H1 (cell line): ENCODE data around the gene FAM120A. TPM values are rescaled to one million over a fixed set of nuclear protein-coding genes. Genes with fewer than 3 reads are reported as not detected.

Source experiments
- BACH1 ChIP-seq: IDR thresholded peaks from 2 replicates; pipeline ENCODE4 v1.6.1; 2012; ENCODE audit warnings: low read length, improper control_type of control experiment
- POLR2A ChIP-seq, 2 experiments: IDR thresholded peaks; 1 replicate in 1 of 2; 2 replicates in 1 of 2; pipeline ENCODE4 v1.6.1; 2011; ENCODE audit warnings: low read depth in 2 of 2, low read length in 2 of 2, mild to moderate bottlenecking in 2 of 2; ENCODE audit errors: control extremely low read depth in 1 of 2
- SAP30 ChIP-seq: fragments of 300-600 bp; sonication (generic); IDR thresholded peaks from 2 replicates; pipeline ENCODE4 v1.7.1; 2012; ENCODE audit warnings: low read length, moderate library complexity, mild to moderate bottlenecking, inconsistent platforms; ENCODE audit not compliant: insufficient read depth, insufficient replicate concordance
- polyA plus RNA-seq, 7 experiments: library from polyadenylated mRNA; depleted of rRNA in 3 of 7; stranded (reverse) in 5 of 7; unstranded in 2 of 7; fragments of >200 nt in 5 of 7; fragments of 200-250 nt in 2 of 7; gene quantifications; 1 replicate in 5 of 7; 2 replicates in 1 of 7; 4 replicates in 1 of 7; pipeline versions ENCODE4 v1.2.1 to v1.2.3, GENCODE V29; 2011 to 2013; ENCODE audit warnings: missing spikeins in 2 of 7, mixed read lengths in 2 of 7
- total RNA-seq: library from RNA; stranded (reverse); fragmentation: NEBNext Ultra II Directional; extraction: Animal tissue kit (Norgen Biotek cat#: 25700); gene quantifications from 2 replicates; pipeline ENCODE4 v1.2.1, GENCODE V29; 2021
- TF ChIP-seq, protein P1 (sequence below): IDR thresholded peaks from 2 replicates; pipeline ENCODE4 v1.6.1; 2012; ENCODE audit warnings: inconsistent platforms

FAM120A gene
- total and polyA plus RNA-seq, 2 of the 8 experiments (the other 6 are each of a cell fraction or from before 2014, with no cell fraction given), result 24.9 to 54.7 TPM

DNA sequence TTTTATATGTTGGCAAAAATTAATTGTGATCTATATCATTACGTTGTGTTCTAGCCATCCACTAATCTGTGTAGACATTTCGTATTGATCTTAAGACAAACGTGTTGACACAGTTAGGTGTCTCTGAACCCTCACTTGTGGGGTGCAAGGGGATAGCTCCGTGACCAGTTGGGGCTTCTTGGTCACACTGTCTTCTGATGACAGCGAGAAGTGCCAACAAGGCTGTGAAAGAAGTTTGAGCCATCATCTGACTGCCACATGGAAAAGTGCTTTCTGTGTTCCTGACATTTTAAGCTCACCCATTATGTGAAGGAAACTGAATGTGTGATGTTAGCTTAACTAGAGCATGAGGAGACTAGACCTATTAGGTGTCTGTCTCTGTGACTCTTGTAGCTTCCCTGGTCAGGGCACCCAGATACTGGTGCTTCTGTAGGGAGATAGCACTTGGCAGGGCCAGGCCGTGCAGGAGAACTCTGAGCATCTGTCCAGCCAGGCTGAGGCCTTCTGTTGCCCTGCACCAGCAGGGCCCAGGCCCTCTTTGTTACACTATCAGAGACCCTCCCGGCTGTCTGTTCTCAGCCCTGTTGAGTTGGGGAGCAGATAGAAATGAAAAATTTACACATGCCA lies 72.1 kb downstream of the FAM120A start (continued):
- TF ChIP-seq, protein P1, sequence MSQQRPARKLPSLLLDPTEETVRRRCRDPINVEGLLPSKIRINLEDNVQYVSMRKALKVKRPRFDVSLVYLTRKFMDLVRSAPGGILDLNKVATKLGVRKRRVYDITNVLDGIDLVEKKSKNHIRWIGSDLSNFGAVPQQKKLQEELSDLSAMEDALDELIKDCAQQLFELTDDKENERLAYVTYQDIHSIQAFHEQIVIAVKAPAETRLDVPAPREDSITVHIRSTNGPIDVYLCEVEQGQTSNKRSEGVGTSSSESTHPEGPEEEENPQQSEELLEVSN, result no peak
- no peak for TF ChIP-seq POLR2A (IDR thresholded peaks at IDR 0.05; ENCODE audit: control extremely low read depth in 1 of 2, low read depth in 2 of 2, low read length in 2 of 2)
- TF ChIP-seq BACH1, result no peak
- TF ChIP-seq SAP30, result no peak
- TF ChIP-seq, all 59 proteins: peak for 0
